ENCODE data around the gene FAM3B.

The FAM3B gene

GRCh38 chr21:41319273-41319672, 2.7 kb downstream of the FAM3B start:
- no peak for DNase-seq (ENCODE audit: low read depth)

- DNase-seq (ENCODE audit: low read depth): no peak
Observed at GRCh38 chr21:41321211-41321907, 4.8 kb downstream of the FAM3B start.

DNA sequence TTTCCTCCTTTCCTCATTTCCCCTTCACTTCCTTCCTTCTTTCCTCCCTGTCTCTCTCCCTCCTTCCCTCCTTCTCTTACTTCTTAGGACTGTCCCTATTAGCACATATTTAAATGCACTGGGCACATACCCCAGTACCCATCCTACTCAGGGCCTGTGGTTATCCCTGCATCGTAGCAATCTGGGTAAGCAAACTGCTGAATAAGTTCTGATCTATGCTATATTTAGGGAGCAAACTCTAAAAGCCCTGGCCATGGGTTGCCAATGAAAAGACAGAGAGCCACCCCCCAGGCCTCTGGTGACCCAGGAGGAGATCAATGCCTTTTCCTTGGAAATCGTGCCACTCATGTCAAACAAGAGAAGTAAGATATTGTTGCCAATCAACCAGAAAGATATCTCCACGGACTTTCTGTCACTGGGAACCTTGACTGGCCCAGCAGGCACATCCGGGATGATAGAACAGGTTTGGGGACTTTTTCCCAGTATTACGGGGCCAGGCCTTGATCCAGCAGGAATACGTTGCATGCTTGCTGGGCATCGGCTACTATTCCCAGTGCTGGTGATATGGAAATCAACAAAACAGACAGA, 5.4 kb downstream of the FAM3B start:
- no peak for DNase-seq (ENCODE audit: low read depth)

DNA sequence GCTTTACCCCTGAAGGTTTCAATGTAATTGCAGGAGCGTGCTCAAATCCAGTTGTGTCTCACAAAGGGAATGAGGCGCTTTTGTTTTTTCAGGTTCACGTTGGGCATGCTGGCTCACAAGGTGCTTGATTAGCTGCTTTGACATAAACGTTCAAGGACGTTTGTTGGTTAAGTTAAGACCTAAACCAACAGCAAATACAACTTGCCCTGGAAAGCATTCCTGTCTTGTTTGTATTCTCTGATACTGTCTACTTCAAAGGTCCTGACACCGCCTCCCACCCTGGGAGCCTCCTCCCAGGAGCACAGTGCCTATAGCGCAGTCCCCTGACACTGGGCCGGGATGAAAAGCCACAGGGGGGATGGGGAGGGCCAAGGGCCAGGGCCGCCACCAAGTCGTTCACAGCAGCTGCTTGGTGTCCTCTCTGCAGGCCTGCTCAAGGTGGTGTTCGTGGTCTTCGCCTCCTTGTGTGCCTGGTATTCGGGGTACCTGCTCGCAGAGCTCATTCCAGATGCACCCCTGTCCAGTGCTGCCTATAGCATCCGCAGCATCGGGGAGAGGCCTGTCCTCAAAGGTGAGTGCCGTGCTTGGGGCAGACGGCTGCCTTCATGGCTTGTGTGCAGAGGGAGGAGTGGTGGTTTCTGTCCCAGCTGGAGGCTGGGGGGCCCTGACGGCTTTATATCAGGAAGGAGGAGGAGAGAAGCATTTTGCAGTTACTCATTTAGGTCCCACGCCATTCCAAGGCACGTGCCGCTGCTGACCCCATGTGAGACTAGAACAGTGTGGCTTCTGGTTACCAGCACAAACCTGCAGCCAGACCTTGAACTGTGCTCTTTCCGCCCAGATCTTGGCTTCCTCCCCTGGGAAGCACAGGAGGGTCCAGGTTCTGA, 6.1 kb downstream of the FAM3B start:
- no peak for DNase-seq (ENCODE audit: low read depth)

DNA sequence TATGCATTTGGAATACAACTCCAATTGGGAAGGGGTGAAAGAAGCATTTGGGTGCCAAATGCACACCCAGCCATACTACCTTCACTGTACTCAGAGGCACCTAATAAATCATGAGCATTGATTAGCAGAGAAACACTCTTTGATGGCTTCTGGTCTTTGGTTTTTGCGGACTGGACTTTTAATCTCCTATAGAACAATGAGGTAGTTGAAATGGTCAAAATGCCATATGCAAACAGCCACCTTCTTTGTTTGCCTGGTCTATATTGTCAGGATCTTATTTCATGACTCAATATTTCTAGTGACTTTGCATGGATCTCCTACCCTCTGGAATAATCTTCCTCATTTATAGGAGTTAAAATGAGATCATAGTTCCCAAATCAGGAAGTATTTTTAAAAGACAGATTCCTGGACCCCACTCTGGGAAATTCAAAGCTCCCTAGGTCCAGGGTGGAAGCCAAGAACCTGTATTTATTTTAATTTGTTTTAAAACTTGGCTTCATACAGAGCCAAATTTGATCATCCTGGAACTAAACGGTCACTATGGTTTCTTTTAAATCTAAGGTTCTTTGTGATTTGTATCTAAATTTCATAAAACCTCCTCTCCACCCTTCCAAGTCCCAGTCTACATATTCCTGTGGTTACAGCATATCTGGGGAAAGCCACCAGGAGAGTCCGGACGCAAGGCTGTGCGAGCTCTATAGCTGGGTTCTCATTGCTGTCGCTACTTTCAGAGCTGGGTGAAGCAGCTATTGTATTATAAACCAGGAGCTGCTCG, 8.7 kb downstream of the FAM3B start:
- no peak for DNase-seq (ENCODE audit: low read depth)

- no peak for DNase-seq (ENCODE audit: low read depth)
Observed at GRCh38 chr21:41326414-41327080, 9.9 kb downstream of the FAM3B start.

GRCh38 chr21:41327753-41328152, 11.2 kb downstream of the FAM3B start:
- DNase-seq (ENCODE audit: low read depth): no peak

DNA sequence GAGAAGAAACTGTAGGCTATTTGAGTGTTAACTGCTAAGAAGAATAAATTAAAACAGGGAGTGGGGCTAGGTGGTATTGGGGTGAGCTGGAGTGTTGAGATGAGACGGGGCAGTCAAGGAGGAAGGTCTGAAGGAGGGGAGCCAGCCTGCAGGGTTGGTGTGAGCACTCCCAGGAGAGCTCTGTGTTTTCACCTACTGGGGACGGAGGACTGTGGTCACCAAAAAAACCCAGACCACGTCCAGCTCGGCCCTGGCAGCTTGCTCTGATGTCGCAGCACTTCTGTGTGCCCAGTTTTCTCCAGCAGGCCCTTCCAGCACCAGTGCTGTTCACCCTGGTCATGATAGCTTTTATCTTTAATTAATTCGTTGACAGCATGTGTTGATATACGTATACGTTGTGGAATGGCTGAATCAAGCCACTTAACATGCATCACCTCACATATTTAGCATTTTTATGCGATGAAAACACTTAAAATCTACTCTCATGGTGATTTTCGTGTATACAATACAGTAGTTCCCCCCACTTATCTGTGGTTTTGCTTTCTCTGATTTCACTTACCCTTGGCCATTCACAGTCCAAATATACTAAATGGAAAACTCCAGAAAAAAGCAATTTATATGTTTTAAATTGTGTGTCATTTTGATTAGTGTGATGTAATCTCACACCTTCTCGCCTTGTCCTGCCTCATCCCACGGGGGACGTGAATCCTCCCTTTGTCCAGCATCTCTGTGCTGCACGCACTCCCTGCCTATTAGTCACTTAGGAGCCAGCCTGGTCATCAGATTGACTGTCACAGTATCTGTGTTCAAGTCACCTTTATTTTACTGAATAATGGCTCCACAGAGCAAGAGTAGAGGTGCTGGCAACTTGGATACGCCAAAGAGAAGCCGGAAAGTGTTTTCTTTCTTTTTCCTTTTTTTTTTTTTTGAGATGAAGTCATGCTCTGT, 12.3 kb downstream of the FAM3B start:
- DNase-seq (ENCODE audit: low read depth): no peak

GRCh38 chr21:41333752-41334151, 17.2 kb downstream of the FAM3B start:
- DNase-seq (ENCODE audit: low read depth): no peak

DNA sequence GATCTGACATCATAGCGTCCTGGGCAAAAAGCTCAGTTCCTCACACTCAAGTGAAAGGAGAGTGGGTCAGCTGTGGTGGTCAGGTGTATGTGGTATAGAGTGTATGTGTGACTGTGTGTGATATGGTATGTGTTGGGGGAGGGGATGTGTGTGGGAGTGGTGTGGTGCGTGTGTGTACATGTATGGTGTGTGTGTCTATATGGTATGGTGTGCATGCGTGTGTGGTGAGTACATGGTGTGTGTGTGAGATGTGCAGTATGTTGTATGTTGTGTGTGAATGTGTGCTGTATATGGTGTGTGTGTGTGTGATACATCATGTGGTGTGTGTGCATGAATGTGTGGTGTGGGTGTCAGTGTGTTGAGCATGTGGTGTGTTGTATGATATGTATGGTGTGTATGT, 20.9 kb downstream of the FAM3B start:
- no peak for DNase-seq (ENCODE audit: low read depth)

GRCh38 chr21:41338455-41338854, 21.9 kb downstream of the FAM3B start:
- DNase-seq (ENCODE audit: low read depth): no peak

GRCh38 chr21:41342035-41342434, 25.4 kb downstream of the FAM3B start:
- DNase-seq (ENCODE audit: low read depth): no peak

DNA sequence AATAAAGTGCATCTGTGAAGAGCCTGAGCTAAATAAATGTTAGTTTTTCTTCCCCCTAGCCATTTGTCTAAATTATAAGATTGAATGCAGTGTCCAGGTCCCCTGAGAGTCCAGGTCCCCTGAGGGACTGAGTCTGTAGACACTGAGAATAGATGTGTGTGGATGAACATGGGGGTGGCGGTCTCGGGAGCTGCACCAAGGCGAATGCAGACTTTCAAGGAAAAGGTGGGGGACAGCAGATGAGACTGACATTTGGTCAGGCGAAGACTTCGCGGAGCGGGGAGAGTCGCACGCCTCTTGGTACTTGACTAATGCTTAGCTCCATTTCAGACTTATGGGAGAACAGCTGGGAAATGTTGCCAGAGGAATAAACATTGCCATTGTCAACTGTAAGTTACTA, 27.5 kb downstream of the FAM3B start:
- DNase-seq (ENCODE audit: low read depth): no peak

DNA sequence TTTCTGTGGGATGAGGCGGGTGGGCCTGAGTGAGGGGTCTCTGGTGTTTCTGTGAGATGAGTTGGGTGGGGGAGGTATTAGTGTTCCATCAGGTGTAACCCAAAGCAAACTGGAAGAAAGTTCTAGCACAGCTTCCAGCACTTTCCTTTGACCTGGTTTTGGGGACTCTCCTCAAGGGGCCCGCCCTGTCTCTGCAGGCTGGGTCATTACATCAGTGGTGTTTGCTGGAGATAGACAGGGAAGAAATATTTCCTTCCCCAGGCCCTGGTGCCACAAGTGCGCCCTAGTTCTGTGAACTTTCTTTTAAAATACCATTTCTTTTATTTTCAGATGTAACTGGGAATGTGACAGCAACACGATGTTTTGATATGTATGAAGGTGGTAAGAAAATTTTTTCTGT, 28.8 kb downstream of the FAM3B start:
- DNase-seq (ENCODE audit: low read depth): no peak

GRCh38 chr21:41345934-41346685, 29.5 kb downstream of the FAM3B start:
- DNase-seq (ENCODE audit: low read depth): no peak

DNA sequence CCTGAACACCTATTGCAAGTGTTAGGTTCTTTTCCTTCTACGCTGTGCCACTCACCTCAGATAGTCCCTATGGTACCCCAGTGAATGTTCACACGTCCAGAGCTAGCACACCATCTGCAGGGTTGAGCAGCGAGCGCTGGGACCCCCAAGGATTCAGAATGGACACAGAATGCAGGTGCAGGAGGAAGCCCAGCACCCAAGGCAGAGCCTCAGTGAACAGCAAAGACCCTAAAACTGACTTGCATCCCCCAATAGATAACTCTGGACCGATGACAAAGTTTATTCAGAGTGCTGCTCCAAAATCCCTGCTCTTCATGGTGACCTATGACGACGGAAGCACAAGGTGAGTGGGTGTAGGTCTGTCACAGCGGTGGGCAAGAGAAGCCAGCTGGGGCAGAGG, 30.2 kb downstream of the FAM3B start:
- no peak for DNase-seq (ENCODE audit: low read depth)

- DNase-seq (ENCODE audit: low read depth): no peak
Observed at GRCh38 chr21:41348434-41348833, 31.8 kb downstream of the FAM3B start.

DNA sequence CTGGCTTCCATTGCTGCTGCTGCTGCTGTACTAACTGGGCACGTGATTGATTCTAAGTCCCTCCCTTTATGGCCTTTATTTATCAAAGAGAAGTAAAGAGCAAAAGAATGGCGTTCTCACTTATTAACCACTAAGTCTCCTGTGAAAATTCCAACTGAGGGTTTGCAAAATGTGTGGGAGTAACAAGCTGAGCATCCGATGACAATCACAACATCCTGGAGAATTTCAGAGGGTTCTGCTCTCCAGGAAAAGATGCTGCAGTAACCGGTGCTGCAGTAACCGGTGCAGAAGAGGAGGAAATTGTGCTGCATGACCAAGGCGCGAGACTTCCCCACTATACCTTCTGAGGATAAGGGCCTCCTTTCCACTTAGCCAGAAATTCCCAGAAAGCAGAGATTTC, 32.5 kb downstream of the FAM3B start:
- no peak for DNase-seq (ENCODE audit: low read depth)

DNA sequence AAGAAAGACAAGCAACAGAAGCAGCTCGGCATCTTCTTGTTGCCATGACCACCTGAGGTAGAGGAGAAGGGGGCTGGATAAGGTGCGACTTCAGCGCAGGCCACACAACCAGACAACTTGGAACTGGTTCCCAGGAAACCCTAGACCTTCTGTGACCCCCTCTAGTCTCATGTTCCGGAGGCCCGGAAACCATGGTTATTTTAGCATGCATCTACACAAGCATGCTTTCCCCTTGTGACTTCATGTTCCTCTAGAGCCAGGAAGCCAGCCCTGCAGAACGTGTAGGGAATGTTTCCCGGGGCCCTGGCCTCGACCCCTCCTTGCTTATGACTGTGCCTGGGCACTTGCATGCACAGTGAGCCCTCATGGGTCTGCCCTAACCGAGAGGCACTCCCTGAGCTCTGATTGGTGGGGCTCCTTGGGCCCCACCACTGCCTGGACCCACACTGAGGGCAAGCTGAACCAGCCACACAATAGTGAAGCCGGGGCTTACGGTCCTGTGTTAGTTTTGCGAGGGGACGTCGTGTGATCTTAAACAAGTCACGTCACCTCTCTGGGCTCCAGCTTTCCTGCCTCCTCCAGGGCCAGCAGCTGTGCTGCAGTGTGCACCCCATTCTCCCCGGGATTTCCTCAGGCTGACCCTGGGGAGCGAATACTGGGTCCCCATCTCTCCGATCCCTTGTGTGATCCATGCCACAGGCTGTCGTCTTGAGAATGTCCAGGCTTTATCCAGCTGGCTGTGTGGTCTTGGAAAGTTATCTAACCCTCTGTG, 33.2 kb downstream of the FAM3B start:
- DNase-seq (ENCODE audit: low read depth): no peak

Data from fibroblast of the conjunctiva (primary cell).